DND-41 (cell line): ENCODE results near the gene ZNF816.

Experiments used
- EZH2 ChIP-seq: IDR thresholded peaks from 3 replicates; pipeline ENCODE4 v1.6.1; 2012; ENCODE audit warnings: borderline replicate concordance, low read depth, mild to moderate bottlenecking, moderate library complexity, low read length, inconsistent platforms; ENCODE audit not compliant: severe bottlenecking
- TF ChIP-seq, protein P1 (sequence below): IDR thresholded peaks from 2 replicates; pipeline ENCODE4 v1.5.1; 2012; ENCODE audit warnings: borderline replicate concordance, low read length, moderate library complexity, mild to moderate bottlenecking; ENCODE audit not compliant: poor library complexity, severe bottlenecking; ENCODE audit errors: extremely low read depth

DNA sequence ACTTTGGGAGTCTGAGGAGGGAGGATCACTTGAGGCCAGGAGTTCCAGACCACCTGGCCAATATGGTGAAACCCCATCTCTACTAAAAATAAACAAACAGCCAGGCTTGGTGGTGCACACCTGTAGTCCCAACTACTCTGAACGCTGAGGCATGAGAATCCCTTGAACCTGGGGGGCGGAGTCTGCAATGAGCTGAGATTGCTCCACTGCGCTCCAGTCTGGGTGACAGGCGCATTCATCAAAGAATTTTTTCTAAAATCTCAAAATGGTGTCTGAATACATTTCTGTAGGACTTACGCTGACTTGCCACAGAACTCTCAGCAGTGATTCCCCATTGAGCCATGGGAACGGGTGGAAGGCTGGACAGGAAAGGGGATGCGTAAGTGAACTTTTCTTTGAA, 33.0 kb upstream of the ZNF816 start:
- TF ChIP-seq, protein P1, sequence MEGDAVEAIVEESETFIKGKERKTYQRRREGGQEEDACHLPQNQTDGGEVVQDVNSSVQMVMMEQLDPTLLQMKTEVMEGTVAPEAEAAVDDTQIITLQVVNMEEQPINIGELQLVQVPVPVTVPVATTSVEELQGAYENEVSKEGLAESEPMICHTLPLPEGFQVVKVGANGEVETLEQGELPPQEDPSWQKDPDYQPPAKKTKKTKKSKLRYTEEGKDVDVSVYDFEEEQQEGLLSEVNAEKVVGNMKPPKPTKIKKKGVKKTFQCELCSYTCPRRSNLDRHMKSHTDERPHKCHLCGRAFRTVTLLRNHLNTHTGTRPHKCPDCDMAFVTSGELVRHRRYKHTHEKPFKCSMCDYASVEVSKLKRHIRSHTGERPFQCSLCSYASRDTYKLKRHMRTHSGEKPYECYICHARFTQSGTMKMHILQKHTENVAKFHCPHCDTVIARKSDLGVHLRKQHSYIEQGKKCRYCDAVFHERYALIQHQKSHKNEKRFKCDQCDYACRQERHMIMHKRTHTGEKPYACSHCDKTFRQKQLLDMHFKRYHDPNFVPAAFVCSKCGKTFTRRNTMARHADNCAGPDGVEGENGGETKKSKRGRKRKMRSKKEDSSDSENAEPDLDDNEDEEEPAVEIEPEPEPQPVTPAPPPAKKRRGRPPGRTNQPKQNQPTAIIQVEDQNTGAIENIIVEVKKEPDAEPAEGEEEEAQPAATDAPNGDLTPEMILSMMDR: no peak
- TF ChIP-seq EZH2: no peak
